IPS-15b (cell line): ENCODE data around the gene AP3S2.

ENCODE experiments used
- H3K27me3 ChIP-seq: one replicate; pipeline ENCODE4 v1.6.1; 2013; ENCODE audit warnings: low read length; ENCODE audit not compliant: control insufficient read depth, insufficient read depth
- H3K36me3 ChIP-seq: one replicate; pipeline ENCODE4 v1.6.1; 2013; ENCODE audit warnings: low read length; ENCODE audit not compliant: control insufficient read depth, insufficient read depth
- H3K4me1 ChIP-seq: one replicate; pipeline ENCODE4 v1.6.1; 2013; ENCODE audit warnings: mild to moderate bottlenecking, low read length; ENCODE audit not compliant: control insufficient read depth, insufficient read depth
- H3K4me3 ChIP-seq: one replicate; pipeline ENCODE4 v1.5.1; 2013; ENCODE audit warnings: low read depth, low read length
- H3K9ac ChIP-seq: one replicate; pipeline ENCODE4 v1.6.1; 2013; ENCODE audit warnings: low read depth, mild to moderate bottlenecking, low read length
- H3K9me3 ChIP-seq: one replicate; pipeline ENCODE4 v1.6.1; 2013; ENCODE audit warnings: mild to moderate bottlenecking, low read length; ENCODE audit not compliant: control insufficient read depth, insufficient read depth

Gene AP3S2

DNA sequence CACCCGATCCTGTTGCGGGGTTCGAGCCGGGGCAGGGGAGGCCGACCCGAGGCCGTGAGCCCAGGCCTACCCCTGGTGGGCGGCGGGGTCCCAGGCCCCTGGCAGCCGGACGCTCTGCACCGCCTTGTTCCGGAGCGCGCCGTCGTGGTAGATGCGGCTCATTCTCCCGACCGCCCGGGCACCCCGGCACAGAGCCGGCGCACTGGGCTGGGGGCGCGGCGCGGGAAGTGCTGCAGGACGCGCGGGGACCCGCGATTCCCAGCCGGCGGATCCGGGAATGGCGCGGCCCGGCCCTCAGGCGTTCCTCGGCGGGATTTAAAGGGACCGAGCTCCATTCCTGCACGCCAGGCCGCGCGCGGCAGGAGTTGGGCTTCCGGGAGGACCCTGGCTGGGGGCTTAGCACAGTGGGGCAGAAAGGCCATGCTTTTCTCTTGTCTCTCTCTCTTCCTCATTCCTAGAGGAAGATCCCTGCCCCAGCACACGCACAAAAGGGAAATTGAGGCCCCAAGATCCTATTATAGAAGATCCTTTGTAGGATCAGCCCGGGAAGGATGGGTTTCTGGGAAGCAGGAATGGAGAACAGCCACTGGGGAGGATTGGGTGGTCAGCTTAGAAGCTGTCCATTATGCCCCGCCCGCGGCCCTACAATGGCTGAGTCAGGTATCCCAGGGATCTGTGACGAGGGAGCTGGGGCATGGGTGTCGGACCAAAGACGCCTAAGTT lies 19.0 kb upstream of the AP3S2 start, which contains the start of gene ARPIN:
ARPIN (minus strand) TSS at position 279 of the 723 bp plus-strand sequence; CDS start at position 162, 117 bp downstream.
- Histone ChIP-seq H3K4me3 (peak within 1 kb of the TSS; percentile 40), H3K9me3 (no peaks in the 10 kb centered on the region), H3K4me1 (peaks cover 5% of the 10 kb centered on the region), H3K36me3 (no peaks in the 10 kb centered on the region), H3K27me3 (peaks cover 14% of the 10 kb centered on the region), H3K9ac (peak within 1 kb of the TSS; percentile 73)

DNA sequence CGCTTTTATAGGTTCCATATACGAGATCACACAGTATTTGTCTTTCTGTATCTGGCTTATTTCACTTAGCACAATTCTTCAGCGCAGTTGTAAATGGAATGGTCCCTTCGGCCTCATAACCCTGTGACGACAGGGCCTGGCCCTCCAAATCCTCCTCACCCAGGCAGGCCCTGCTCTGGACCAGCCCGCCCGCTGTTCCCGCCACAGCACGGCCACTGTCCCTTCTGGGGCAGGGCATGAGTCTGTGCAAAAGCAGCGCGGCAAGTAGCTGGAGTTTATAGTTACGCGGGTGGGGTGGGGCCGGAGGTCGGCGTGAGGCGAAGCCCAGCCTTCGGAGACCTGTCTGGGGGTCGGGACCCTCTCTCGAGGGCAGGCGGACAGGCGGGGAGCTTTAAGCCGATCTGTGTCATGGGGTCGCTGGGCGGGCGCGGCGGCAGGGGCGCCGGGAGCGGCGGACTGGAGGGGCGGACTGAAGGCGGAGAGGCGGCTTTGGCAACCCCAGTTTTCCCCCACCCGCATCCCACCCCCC lies 18.4 kb upstream of the AP3S2 start:
- Histone ChIP-seq H3K4me1 (peaks cover 5% of the 10 kb centered on the region), H3K36me3 (no peaks in the 10 kb centered on the region), H3K9ac (peak overlapping the region; percentile 28), H3K4me3 (peak overlapping the region; percentile 40), H3K27me3 (peaks cover 14% of the 10 kb centered on the region), H3K9me3 (no peaks in the 10 kb centered on the region)

GRCh38 chr15:89910891-89911626 lies 17.3 kb upstream of the AP3S2 start:
- Histone ChIP-seq H3K36me3 (no peaks in the 10 kb centered on the region), H3K9ac (no peak overlapping the region), H3K27me3 (peaks cover 14% of the 10 kb centered on the region), H3K4me1 (peaks cover 5% of the 10 kb centered on the region), H3K4me3 (no peak overlapping the region), H3K9me3 (no peaks in the 10 kb centered on the region)

DNA sequence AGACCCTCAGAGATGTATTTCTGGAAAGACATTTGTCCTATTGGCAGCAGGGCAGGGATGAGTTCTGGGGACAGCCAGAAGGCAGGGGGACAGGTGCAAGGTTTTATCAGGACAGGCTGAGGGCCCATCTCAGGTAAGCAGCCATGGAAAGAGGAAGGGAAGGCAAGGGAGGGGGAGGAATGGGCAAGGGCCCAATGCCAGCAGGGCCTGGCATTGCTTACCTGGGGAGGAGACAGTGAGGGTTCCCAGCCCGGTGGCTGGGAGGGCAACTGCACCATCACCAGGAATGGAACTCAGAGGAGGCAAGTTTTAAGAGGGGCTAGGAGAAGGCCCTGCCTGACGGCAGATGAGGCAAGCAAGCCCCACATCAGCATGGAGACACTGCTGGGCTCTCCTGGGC lies 15.8 kb upstream of the AP3S2 start:
- Histone ChIP-seq H3K9ac (no peak overlapping the region), H3K36me3 (no peaks in the 10 kb centered on the region), H3K9me3 (no peaks in the 10 kb centered on the region), H3K4me1 (peaks cover 5% of the 10 kb centered on the region), H3K27me3 (peaks cover 14% of the 10 kb centered on the region), H3K4me3 (no peak overlapping the region)

GRCh38 chr15:89908226-89908625 lies 14.4 kb upstream of the AP3S2 start:
- Histone ChIP-seq H3K4me3 (no peak overlapping the region), H3K9ac (no peak overlapping the region), H3K4me1 (peaks cover 3% of the 10 kb centered on the region), H3K36me3 (no peaks in the 10 kb centered on the region), H3K27me3 (peaks cover 12% of the 10 kb centered on the region), H3K9me3 (no peaks in the 10 kb centered on the region)

GRCh38 chr15:89907289-89907688 lies 13.5 kb upstream of the AP3S2 start:
- no peak overlapping the region for H3K9ac ChIP-seq

DNA sequence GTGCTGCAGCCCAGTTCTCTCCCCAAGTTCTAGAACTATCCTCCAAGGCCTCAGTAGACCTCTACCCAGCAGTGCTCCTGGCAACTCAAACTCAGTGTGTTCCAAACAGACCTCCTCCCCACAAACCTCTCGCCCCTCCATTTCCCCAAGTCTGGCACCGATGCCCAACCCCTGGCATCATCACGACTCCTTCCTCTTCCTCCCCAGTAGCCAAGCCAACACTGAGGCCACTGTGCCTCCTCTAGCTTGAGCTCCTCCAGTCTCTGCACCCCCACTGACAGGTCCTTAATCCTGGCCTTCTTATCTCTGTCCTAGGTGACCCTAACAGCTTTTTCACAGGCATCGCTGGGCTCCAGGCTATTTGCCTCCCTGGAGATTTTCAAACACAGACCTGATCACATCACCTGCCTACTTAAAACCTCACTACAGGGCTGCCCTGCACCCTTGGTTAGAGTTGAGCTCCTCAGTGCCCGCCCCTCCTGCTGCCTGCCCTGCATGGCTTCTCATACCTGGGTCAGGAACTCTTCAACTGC lies 12.1 kb upstream of the AP3S2 start:
- H3K9ac ChIP-seq = no peak overlapping the region

More at GRCh38 chr15:89907289-89907688, 13.5 kb upstream of the AP3S2 start:
- Histone ChIP-seq H3K36me3 (no peaks in the 10 kb centered on the region), H3K4me3 (no peak overlapping the region), H3K9me3 (no peaks in the 10 kb centered on the region), H3K27me3 (peaks cover 11% of the 10 kb centered on the region), H3K4me1 (no peaks in the 10 kb centered on the region)

GRCh38 chr15:89904519-89904918 lies 10.7 kb upstream of the AP3S2 start:
- Histone ChIP-seq H3K27me3 (no peaks in the 10 kb centered on the region), H3K4me3 (no peak overlapping the region), H3K9me3 (no peaks in the 10 kb centered on the region), H3K4me1 (no peaks in the 10 kb centered on the region), H3K36me3 (no peaks in the 10 kb centered on the region), H3K9ac (no peak overlapping the region)

More for the DNA sequence above, 12.1 kb upstream of the AP3S2 start:
- H3K36me3 ChIP-seq = no peaks in the 10 kb centered on the region
- H3K9me3 ChIP-seq = no peaks in the 10 kb centered on the region
- H3K4me3 ChIP-seq = no peak overlapping the region
- no peaks in the 10 kb centered on the region for H3K4me1 ChIP-seq
- H3K27me3 ChIP-seq = peaks cover under 1% of the 10 kb centered on the region

DNA sequence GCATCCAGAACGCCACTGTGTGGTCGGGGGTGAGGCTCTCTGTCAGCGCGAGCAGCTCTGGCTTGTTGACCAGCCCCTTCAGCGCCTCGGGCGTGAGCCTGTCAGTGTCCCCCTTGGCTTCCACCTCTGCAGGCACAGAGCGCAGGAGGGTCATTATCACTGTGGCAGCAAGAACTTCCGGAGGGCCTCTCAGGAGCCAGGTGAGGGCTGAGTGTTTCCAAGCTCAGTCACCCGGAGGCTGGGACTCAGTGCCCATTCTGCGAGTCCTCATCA lies 10.0 kb upstream of the AP3S2 start:
- no peaks in the 10 kb centered on the region for H3K36me3 ChIP-seq
- H3K27me3 ChIP-seq = no peaks in the 10 kb centered on the region
- H3K4me1 ChIP-seq = no peaks in the 10 kb centered on the region
- H3K4me3 ChIP-seq = no peak overlapping the region
- no peaks in the 10 kb centered on the region for H3K9me3 ChIP-seq
- no peak overlapping the region for H3K9ac ChIP-seq

DNA sequence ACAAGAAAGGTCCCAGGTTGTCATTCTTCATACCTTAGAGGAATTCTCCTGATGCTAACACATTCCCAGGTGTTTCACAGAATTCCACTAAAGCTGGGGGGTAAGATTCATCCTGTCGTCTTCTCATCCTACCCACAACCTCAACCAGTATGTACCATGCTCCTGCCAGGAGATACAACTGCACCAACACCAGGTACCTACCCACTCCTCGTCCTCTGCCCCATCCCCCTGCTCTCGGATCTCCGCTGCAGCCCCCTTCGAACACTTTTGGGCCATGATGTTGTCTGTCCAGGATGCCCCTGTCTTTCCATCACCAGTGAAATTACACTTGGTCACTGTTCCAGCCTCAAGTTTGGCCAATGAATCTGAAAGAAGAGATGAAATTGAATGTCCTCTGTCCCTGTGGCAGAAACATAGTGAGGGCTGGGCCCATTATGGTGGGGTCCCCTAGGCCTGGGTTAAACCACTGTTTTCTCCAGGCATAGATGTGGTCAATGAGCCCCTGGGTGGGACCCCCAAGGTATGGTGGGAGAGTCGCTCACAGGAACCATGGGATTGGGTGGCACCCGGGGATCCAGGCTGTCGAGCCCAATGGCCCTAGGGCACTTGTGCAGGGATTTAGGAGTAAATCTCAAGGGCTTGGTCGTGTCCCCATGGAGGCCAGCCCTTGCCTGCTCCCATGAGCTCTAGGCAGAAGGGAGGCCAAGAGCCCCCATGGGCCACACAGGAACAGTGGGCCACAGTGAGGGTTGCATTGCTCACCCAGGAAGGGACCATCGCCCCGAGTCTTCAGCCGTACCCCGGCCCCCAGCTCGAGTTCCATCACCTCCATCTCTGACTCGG lies 9.4 kb upstream of the AP3S2 start:
- Histone ChIP-seq H3K9ac (no peak overlapping the region), H3K36me3 (no peaks in the 10 kb centered on the region), H3K4me1 (peaks cover 3% of the 10 kb centered on the region), H3K9me3 (no peaks in the 10 kb centered on the region), H3K4me3 (no peak overlapping the region), H3K27me3 (no peaks in the 10 kb centered on the region)

GRCh38 chr15:89900849-89901248 lies 7.1 kb upstream of the AP3S2 start:
- Histone ChIP-seq H3K27me3 (no peaks in the 10 kb centered on the region), H3K36me3 (no peaks in the 10 kb centered on the region), H3K4me3 (no peak overlapping the region), H3K9ac (no peak overlapping the region), H3K9me3 (no peaks in the 10 kb centered on the region), H3K4me1 (peaks cover 3% of the 10 kb centered on the region)
